Measurements from ENCODE around the gene CEP44.

CEP44 gene

DNA sequence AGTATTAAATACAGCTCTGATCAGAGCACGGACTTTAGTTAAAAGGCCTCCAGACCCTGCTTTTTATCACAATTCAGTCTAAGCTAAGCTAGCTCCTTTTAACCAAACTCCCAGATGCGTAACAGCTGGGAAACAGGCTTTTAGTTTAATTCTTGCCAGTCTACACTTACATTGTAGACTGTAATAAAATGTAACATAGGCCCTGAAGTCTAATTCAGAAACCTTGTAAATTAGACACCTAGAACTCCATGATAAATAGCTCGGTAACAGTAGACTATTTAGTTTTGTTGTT, 20.3 kb upstream of the CEP44 start:
- Histone ChIP-seq H3K4me3 (ENCODE audit: low read depth in 1 of 2, low read length in 2 of 2) (no peak overlapping the region), H3K9ac (ENCODE audit: low read depth, low read length) (no peak overlapping the region), H3K4me2 (ENCODE audit: insufficient read depth, low read length) (no peak overlapping the region), H3K36me3 (ENCODE audit: insufficient read depth, low read length) (peaks cover 11% of the 10 kb centered on the region; the same call in 1 of the 2 replicates), H3K27ac (ENCODE audit: low read length) (no peak overlapping the region), H3K27me3 (ENCODE audit: insufficient read depth, low read length, poor library complexity) (no peaks in the 10 kb centered on the region), H4K20me1 (ENCODE audit: insufficient read depth, low read length) (peaks cover 3% of the 10 kb centered on the region; the same call in 1 of the 2 replicates), H3K9me3 (ENCODE audit: insufficient read depth, low read length, severe bottlenecking) (no peaks in the 10 kb centered on the region), H2AFZ (ENCODE audit: low read depth, low read length) (no peak overlapping the region), H3K4me1 (ENCODE audit: insufficient read depth, low read length) (no peaks in the 10 kb centered on the region), H3K79me2 (ENCODE audit: insufficient read depth, low read length) (peaks cover 24% of the 10 kb centered on the region)
- TF ChIP-seq EZH2 (IDR thresholded peaks at IDR 0.05; ENCODE audit: borderline replicate concordance, low read depth, low read length, severe bottlenecking), result no peak
- TF ChIP-seq, protein P1, sequence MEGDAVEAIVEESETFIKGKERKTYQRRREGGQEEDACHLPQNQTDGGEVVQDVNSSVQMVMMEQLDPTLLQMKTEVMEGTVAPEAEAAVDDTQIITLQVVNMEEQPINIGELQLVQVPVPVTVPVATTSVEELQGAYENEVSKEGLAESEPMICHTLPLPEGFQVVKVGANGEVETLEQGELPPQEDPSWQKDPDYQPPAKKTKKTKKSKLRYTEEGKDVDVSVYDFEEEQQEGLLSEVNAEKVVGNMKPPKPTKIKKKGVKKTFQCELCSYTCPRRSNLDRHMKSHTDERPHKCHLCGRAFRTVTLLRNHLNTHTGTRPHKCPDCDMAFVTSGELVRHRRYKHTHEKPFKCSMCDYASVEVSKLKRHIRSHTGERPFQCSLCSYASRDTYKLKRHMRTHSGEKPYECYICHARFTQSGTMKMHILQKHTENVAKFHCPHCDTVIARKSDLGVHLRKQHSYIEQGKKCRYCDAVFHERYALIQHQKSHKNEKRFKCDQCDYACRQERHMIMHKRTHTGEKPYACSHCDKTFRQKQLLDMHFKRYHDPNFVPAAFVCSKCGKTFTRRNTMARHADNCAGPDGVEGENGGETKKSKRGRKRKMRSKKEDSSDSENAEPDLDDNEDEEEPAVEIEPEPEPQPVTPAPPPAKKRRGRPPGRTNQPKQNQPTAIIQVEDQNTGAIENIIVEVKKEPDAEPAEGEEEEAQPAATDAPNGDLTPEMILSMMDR (IDR thresholded peaks at IDR 0.05; ENCODE audit: borderline replicate concordance, extremely low read depth, low read length, poor library complexity, severe bottlenecking), result no peak
- ATAC-seq (ENCODE audit: insufficient read depth, low read depth) (no peak), DNase-seq (no peak)

DNA sequence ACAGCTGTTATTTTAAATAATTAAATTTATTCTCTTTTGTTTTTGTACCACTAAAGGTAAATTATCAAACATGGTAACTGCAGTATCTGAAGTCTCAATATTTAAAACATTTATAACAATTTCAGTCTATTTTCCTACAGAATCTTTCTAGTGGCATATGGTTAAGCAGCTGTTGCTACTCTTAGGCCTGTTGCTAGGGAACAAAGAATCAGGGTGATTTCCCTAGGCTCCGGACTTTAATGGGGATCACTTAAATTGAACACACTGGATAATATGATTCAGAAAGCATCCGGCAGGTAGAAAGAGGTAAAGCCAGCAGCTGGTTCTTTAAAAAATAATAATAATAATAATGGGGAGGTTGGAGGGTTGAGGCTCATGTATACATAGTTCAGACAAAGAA, 17.8 kb upstream of the CEP44 start:
- no peaks in the 10 kb centered on the region for H3K4me1 ChIP-seq (ENCODE audit: insufficient read depth, low read length)
- no peak for ATAC-seq (ENCODE audit: insufficient read depth, low read depth)
- H4K20me1 ChIP-seq (ENCODE audit: insufficient read depth, low read length), result peaks cover 3% of the 10 kb centered on the region; the same call in 1 of the 2 replicates
- no peak overlapping the region for H3K9ac ChIP-seq (ENCODE audit: low read depth, low read length)
- H3K79me2 ChIP-seq (ENCODE audit: insufficient read depth, low read length), result peaks cover 29% of the 10 kb centered on the region
- H2AFZ ChIP-seq (ENCODE audit: low read depth, low read length), result no peak overlapping the region
- no peak for DNase-seq
- no peak overlapping the region for H3K4me3 ChIP-seq (ENCODE audit: low read depth in 1 of 2, low read length in 2 of 2)
- no peak for TF ChIP-seq EZH2 (IDR thresholded peaks at IDR 0.05; ENCODE audit: borderline replicate concordance, low read depth, low read length, severe bottlenecking)
- TF ChIP-seq, protein P1 (IDR thresholded peaks at IDR 0.05; ENCODE audit: borderline replicate concordance, extremely low read depth, low read length, poor library complexity, severe bottlenecking), result no peak
- H3K27ac ChIP-seq (ENCODE audit: low read length), result no peak overlapping the region
- peaks cover 5% of the 10 kb centered on the region; the same call in 1 of the 2 replicates for H3K36me3 ChIP-seq (ENCODE audit: insufficient read depth, low read length)
- no peaks in the 10 kb centered on the region for H3K27me3 ChIP-seq (ENCODE audit: insufficient read depth, low read length, poor library complexity)
- H3K4me2 ChIP-seq (ENCODE audit: insufficient read depth, low read length), result no peak overlapping the region
- no peaks in the 10 kb centered on the region for H3K9me3 ChIP-seq (ENCODE audit: insufficient read depth, low read length, severe bottlenecking)

DNA sequence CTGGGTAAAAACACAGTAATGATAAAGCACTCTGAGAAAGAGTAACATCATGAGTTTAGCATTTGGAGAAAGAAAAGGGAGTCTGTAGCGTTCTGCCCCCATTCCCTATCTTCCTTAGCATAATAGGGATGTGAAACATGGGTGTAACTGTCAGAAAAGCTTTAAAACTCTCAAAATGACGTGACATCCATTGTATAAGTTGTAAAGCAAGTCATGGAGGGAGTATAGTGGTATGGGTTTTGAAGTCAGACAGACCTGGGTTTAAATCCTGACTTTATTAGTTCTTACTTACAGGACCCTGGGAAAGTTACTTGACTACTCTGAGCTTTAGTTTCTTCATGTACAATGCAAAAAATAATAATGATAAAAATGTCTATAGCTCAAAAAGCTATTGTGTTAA, 17.3 kb upstream of the CEP44 start:
- ATAC-seq (ENCODE audit: insufficient read depth, low read depth), result no peak
- Histone ChIP-seq H3K79me2 (ENCODE audit: insufficient read depth, low read length) (peaks cover 34% of the 10 kb centered on the region), H3K4me2 (ENCODE audit: insufficient read depth, low read length) (no peak overlapping the region)

More for the DNA sequence above, 17.3 kb upstream of the CEP44 start:
- no peak for TF ChIP-seq EZH2 (IDR thresholded peaks at IDR 0.05; ENCODE audit: borderline replicate concordance, low read depth, low read length, severe bottlenecking)
- TF ChIP-seq, protein P1 (IDR thresholded peaks at IDR 0.05; ENCODE audit: borderline replicate concordance, extremely low read depth, low read length, poor library complexity, severe bottlenecking), result no peak
- Histone ChIP-seq H3K27me3 (ENCODE audit: insufficient read depth, low read length, poor library complexity) (no peaks in the 10 kb centered on the region), H4K20me1 (ENCODE audit: insufficient read depth, low read length) (peaks cover 8% of the 10 kb centered on the region; the same call in 1 of the 2 replicates), H3K4me3 (ENCODE audit: low read depth in 1 of 2, low read length in 2 of 2) (no peak overlapping the region), H3K27ac (ENCODE audit: low read length) (no peak overlapping the region), H2AFZ (ENCODE audit: low read depth, low read length) (no peak overlapping the region), H3K4me1 (ENCODE audit: insufficient read depth, low read length) (no peaks in the 10 kb centered on the region), H3K9me3 (ENCODE audit: insufficient read depth, low read length, severe bottlenecking) (no peaks in the 10 kb centered on the region), H3K9ac (ENCODE audit: low read depth, low read length) (no peak overlapping the region), H3K36me3 (ENCODE audit: insufficient read depth, low read length) (peaks cover 5% of the 10 kb centered on the region; the same call in 1 of the 2 replicates)
- no peak for DNase-seq

All from DND-41 (cell line).